ENCODE results near the gene SH2D5.

GRCh38 chr1:20686883-20687725 is 45.4 kb downstream of the SH2D5 start:
- TF ChIP-seq CTCF (conservative IDR thresholded peaks at IDR 0.05; ENCODE audit: low read length), result no peak
- no peak for TF ChIP-seq EZH2phosphoT487 (IDR thresholded peaks at IDR 0.05; ENCODE audit: borderline replicate concordance, low read depth, low read length)

Measured in OCI-LY7 (cell line).